ENCODE data around the gene ZFAND6.

GRCh38 chr15:80163217-80163616, 103.7 kb downstream of the ZFAND6 start:
- TF ChIP-seq, protein P1, sequence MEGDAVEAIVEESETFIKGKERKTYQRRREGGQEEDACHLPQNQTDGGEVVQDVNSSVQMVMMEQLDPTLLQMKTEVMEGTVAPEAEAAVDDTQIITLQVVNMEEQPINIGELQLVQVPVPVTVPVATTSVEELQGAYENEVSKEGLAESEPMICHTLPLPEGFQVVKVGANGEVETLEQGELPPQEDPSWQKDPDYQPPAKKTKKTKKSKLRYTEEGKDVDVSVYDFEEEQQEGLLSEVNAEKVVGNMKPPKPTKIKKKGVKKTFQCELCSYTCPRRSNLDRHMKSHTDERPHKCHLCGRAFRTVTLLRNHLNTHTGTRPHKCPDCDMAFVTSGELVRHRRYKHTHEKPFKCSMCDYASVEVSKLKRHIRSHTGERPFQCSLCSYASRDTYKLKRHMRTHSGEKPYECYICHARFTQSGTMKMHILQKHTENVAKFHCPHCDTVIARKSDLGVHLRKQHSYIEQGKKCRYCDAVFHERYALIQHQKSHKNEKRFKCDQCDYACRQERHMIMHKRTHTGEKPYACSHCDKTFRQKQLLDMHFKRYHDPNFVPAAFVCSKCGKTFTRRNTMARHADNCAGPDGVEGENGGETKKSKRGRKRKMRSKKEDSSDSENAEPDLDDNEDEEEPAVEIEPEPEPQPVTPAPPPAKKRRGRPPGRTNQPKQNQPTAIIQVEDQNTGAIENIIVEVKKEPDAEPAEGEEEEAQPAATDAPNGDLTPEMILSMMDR (IDR thresholded peaks at IDR 0.05) = no peak
- no peak for TF ChIP-seq POLR2A (IDR thresholded peaks at IDR 0.05)
